NT2/D1 (cell line): ENCODE results near the gene C2CD5.

Experiments
- SUZ12 ChIP-seq: IDR thresholded peaks from 2 replicates; pipeline ENCODE4 v1.6.1; 2011; ENCODE audit not compliant: insufficient read length, insufficient read depth; ENCODE audit errors: extremely low read depth
- YY1 ChIP-seq: IDR thresholded peaks from 2 replicates; pipeline ENCODE4 v1.6.1; 2011; ENCODE audit not compliant: insufficient read length, insufficient read depth
- ZNF274 ChIP-seq: IDR thresholded peaks from 2 replicates; pipeline ENCODE4 v1.6.1; 2011; ENCODE audit warnings: mild to moderate bottlenecking, low read depth, low read length

DNA sequence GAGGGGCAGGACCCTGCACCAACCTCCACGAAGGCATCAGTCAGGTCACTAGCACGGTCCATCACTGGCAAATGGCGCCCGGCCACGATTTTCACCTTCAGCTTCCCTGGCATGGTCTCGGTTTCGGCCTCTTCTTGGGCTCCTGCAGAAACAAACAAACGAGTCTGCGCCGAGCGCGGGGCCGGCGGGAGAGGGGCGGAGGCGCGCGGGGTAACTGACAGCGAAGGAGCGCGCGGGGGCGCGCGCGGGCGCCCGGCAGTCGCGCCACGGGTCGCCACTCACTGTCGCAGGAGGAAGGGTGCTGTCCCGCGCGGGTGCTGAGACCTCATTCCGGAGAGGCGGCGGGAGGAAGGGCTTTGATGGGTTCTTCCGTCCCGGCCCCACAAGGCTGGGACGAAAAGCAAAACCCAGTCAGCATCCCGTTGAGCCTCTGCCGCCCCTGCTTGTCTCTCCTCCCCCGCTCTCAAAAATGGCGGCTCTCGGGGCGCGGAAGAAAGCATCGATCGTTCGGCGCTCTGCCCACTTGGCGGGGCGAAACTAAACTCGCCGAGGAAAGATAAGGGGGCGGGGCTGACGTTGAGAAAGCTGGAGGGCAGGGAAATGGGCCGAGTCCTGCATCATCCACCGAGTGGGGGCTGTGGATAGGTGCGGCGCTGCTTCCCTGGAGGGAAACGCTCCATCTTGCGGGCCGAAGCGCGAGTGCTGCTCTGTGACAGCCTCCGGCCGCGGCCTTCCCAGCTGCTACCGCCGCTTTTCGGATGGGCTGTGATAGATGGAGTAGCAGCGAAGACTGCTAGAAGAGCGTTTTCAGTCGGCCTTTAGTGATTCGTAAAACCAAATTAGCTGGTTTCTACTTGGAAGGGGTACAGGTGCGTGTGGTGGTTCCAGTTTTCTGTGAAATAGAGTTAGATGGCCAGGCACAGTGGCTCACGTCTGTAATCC, at the start of gene C2CD5:
- TF ChIP-seq SUZ12 (no peak), YY1 (peak; percentile 87), ZNF274 (no peak)
